K562 (cell line): ENCODE results near the gene GNAQ. TPM values are rescaled to one million over a fixed set of nuclear protein-coding genes. Genes with fewer than 3 reads are reported as not detected.

ENCODE experiments used
- ATAC-seq: fragments of 200-7000 bp; cut with Tn5 transposase; 3 replicates; pipeline ENCODE4 v1.9.1; 2020; ENCODE audit warnings: moderate library complexity
- BruUV-seq: library from RNA; stranded (reverse); fragments of 400-500 nt; replicated peaks from 2 replicates; lab custom pipeline; 2021; lab: Mats Ljungman, UMichigan
- CTCF ChIA-PET: fragments of 300-600 bp; formaldehyde crosslinking; extraction: SDS; loops from one replicate; lab custom pipeline; 2021; ENCODE audit warnings: low intra/inter-chr PET ratio; lab: Yijun Ruan, JAX
- POLR2A ChIA-PET: fragments of 300-600, 350-650 bp; sonication (Branson Sonifier 250); formaldehyde crosslinking; extraction: SDS; loops from one replicate; lab custom pipeline; 2021; ENCODE audit warnings: antibody characterized with exemption, inconsistent platforms; lab: Yijun Ruan, JAX
- DNase-seq, 4 experiments: peaks; one replicate each; pipeline versions ENCODE4 v3.0.0 to v3.0.0-alpha.2; 2011 to 2018; ENCODE audit warnings: low spot score in 3 of 4, mixed read lengths in 3 of 4; ENCODE audit errors: extremely low read depth in 1 of 4
- FAIRE-seq: peaks from 2 replicates; lab custom pipeline; 2011; peaks lifted over from hg19 to GRCh38; lab: Jason Lieb, UNC
- H2AFZ ChIP-seq: 2 replicates; pipeline ENCODE4 v1.6.0; 2011; ENCODE audit warnings: low read depth, low read length, control low read depth, inconsistent platforms
- H3K27ac ChIP-seq: fragments of 200-600 bp; 3 replicates; pipeline ENCODE4 v1.8.0; 2011; ENCODE audit warnings: low read depth, mild to moderate bottlenecking, control low read depth, inconsistent platforms, low read length, moderate library complexity, mixed read lengths; ENCODE audit errors: extremely low read depth
- H3K27me3 ChIP-seq, 2 experiments: fragments of 300-600 bp in 1 of 2; 2 replicates in 1 of 2; 3 replicates in 1 of 2; pipeline versions ENCODE4 v1.6.0 to v1.8.0; 2011; ENCODE audit warnings: inconsistent platforms in 2 of 2, low read length in 2 of 2, mild to moderate bottlenecking in 1 of 2, mixed read lengths in 1 of 2, moderate library complexity in 1 of 2; ENCODE audit not compliant: control insufficient read depth in 2 of 2, insufficient read depth in 2 of 2
- H3K36me3 ChIP-seq: fragments of 300-600 bp; 3 replicates; pipeline ENCODE4 v1.8.0; 2011; ENCODE audit warnings: mild to moderate bottlenecking, low read length, inconsistent platforms; ENCODE audit not compliant: control insufficient read depth, insufficient read depth
- H3K4me1 ChIP-seq, 2 experiments: fragments of 200-600 bp in 1 of 2; replicated peaks in 1 of 2; 2 replicates in 1 of 2; 3 replicates in 1 of 2; pipeline versions ENCODE4 v1.5.1 to v1.8.0; 2011; ENCODE audit warnings: inconsistent platforms in 2 of 2, low read length in 2 of 2, mild to moderate bottlenecking in 1 of 2, mixed read lengths in 1 of 2, moderate library complexity in 1 of 2; ENCODE audit not compliant: control insufficient read depth in 2 of 2, insufficient read depth in 2 of 2
- H3K4me2 ChIP-seq: 2 replicates; pipeline ENCODE4 v1.6.1; 2011; ENCODE audit warnings: low read length, control low read depth, inconsistent platforms, mixed read lengths; ENCODE audit not compliant: insufficient read depth
- H3K4me3 ChIP-seq: fragments of 200-600 bp; sonication (generic), shearing (Covaris generic); 2 replicates; pipeline ENCODE4 v1.5.1; 2016; ENCODE audit warnings: control low read depth, inconsistent platforms
- H3K79me2 ChIP-seq: fragments of 200-600 bp; 3 replicates; pipeline ENCODE4 v1.8.0; 2011; ENCODE audit warnings: low read length, inconsistent platforms; ENCODE audit not compliant: control insufficient read depth, insufficient read depth
- H3K9ac ChIP-seq, 2 experiments: 2 replicates each; pipeline versions ENCODE4 v1.6.0 to v1.6.1; 2011; ENCODE audit warnings: low read depth in 2 of 2, low read length in 2 of 2, control low read depth in 1 of 2, inconsistent platforms in 1 of 2, mild to moderate bottlenecking in 1 of 2, mixed read lengths in 1 of 2; ENCODE audit not compliant: insufficient read depth in 1 of 2
- H3K9me1 ChIP-seq: one replicate; pipeline ENCODE4 v1.6.0; 2011; ENCODE audit warnings: inconsistent platforms, mild to moderate bottlenecking, low read length, moderate library complexity; ENCODE audit not compliant: control insufficient read depth, insufficient read depth
- H3K9me3 ChIP-seq: replicated peaks from 2 replicates; pipeline ENCODE4 v1.5.1; 2011; ENCODE audit warnings: low read depth, low read length, inconsistent platforms; ENCODE audit not compliant: control insufficient read depth, insufficient read depth
- H4K20me1 ChIP-seq: replicated peaks from 2 replicates; pipeline ENCODE4 v1.6.1; 2011; ENCODE audit warnings: low read length, inconsistent platforms, mixed read lengths; ENCODE audit not compliant: control insufficient read depth, insufficient read depth
- ATF1 ChIP-seq, 2 experiments: fragments of 450-650 bp in 1 of 2; IDR thresholded peaks; 2 replicates each; pipeline ENCODE4 v1.6.1; 2016; ENCODE audit warnings: missing compliant biosample characterization in 1 of 2, missing genetic modification characterization in 1 of 2
- CBX8 ChIP-seq: fragments of 200-600 bp; sonication (generic); IDR thresholded peaks from 2 replicates; pipeline ENCODE4 v1.6.1; 2012; ENCODE audit warnings: borderline replicate concordance, mixed run types, low read depth, mild to moderate bottlenecking, moderate library complexity, mixed read lengths, low read length, control low read depth, inconsistent platforms; ENCODE audit not compliant: poor library complexity, severe bottlenecking; ENCODE audit errors: extremely low read depth
- E2F8 ChIP-seq: fragments of 450-650 bp; IDR thresholded peaks from 2 replicates; pipeline ENCODE4 v1.7.1; 2018; ENCODE audit warnings: mild to moderate bottlenecking, low read depth; ENCODE audit not compliant: partially characterized antibody
- FIP1L1 ChIP-seq: fragments of 200-400 bp; formaldehyde crosslinking; IDR thresholded peaks from 2 replicates; pipeline ENCODE4 v1.6.1; 2018; ENCODE audit warnings: mild to moderate bottlenecking, low read depth, low read length; ENCODE audit not compliant: poor library complexity, severe bottlenecking
- IFI16 ChIP-seq: fragments of 250-450 bp; sonication (Bioruptor Pico); IDR thresholded peaks from 2 replicates; pipeline ENCODE4 v2.1.2; 2022; ENCODE audit warnings: mild to moderate bottlenecking, inconsistent platforms
- MTA3 ChIP-seq: fragments of 450-650 bp; formaldehyde crosslinking; IDR thresholded peaks from 2 replicates; pipeline ENCODE4 v1.6.1; 2017; ENCODE audit warnings: mild to moderate bottlenecking, borderline replicate concordance
- PHF20 ChIP-seq: fragments of 450-650 bp; IDR thresholded peaks from 2 replicates; pipeline ENCODE4 v1.6.1; 2018; ENCODE audit not compliant: partially characterized antibody
- SMARCA4 ChIP-seq: fragments of 450-650 bp; IDR thresholded peaks from 2 replicates; pipeline ENCODE4 v1.6.1; 2016
- ZBTB1 ChIP-seq: sonication (generic); formaldehyde crosslinking; IDR thresholded peaks from 2 replicates; pipeline ENCODE4 v1.8.1; 2023; ENCODE audit warnings: missing genetic modification reagents, low read depth, mild to moderate bottlenecking, borderline replicate concordance
- ZFPM2 ChIP-seq: fragments of 250-450 bp; sonication (Bioruptor Pico); IDR thresholded peaks from 2 replicates; pipeline ENCODE4 v1.5.1; 2022; ENCODE audit warnings: mild to moderate bottlenecking
- ZNF232 ChIP-seq: sonication (generic); formaldehyde crosslinking; IDR thresholded peaks from 2 replicates; pipeline ENCODE4 v1.8.0; 2022; ENCODE audit warnings: mild to moderate bottlenecking, missing genetic modification reagents
- ZNF407 ChIP-seq: fragments of 450-650 bp; IDR thresholded peaks from 2 replicates; pipeline ENCODE4 v1.6.1; 2016; ENCODE audit warnings: low read depth
- WGBS: fragments of 100-300 bp; shearing (Covaris generic); methylation state at CpG from one replicate; pipeline ENCODE4 v1.1.6; 2016; ENCODE audit warnings: low coverage, mixed read lengths; ENCODE audit not compliant: insufficient coverage; ENCODE audit errors: missing lambda C conversion rate; 5-methylcytosine and 5-hydroxymethylcytosine counted together
- in situ Hi-C: fragments of 300-500 bp; cut with MboI; formaldehyde crosslinking; loops from 4 replicates; pipeline ENCODE4 v1.15.0; 2018; ENCODE audit warnings: inconsistent platforms, mixed read lengths
- intact Hi-C: fragments of 100-400 bp; cut with micrococcal nuclease; formaldehyde crosslinking; loops from 2 replicates; pipeline ENCODE4 v1.14.2; 2022
- polyA plus RNA-seq, 8 experiments: library from polyadenylated mRNA; depleted of rRNA in 4 of 8; stranded (reverse) in 5 of 8; unstranded in 3 of 8; fragments of >200 nt; fragmentation: Nextera tagmentation in 2 of 8; fragmentation: Illumina TruSeq in 1 of 8; extraction: Ambion mirVana in 2 of 8; extraction: Trizol in 1 of 8; gene quantifications; 2 replicates each; pipeline versions ENCODE4 v1.2.1 to v1.2.3, GENCODE V29; 2011 to 2014; ENCODE audit warnings: inconsistent platforms in 1 of 8, missing spikeins in 1 of 8
- total RNA-seq, 7 experiments: library from RNA; depleted of rRNA in 6 of 7; stranded (reverse); fragments of >200 nt in 6 of 7; fragmentation: Illumina TruSeq in 2 of 7; extraction: Trizol in 2 of 7; gene quantifications; 2 replicates each; pipeline versions ENCODE4 v1.2.1 to v1.2.3, GENCODE V29; 2011 to 2021; ENCODE audit warnings: low replicate concordance in 1 of 7

The GNAQ gene
- total and polyA plus RNA-seq, 9 of the 15 experiments (the other 6 are each of a cell fraction or from before 2014, with no cell fraction given): 4.8 to 27.9 (median 17.5) TPM

- ChIA-PET CTCF (no interaction called here), POLR2A (no interaction called here)
- Histone ChIP-seq H3K4me3 (no peak overlapping the region), H3K9me3 (no peaks in the 10 kb centered on the region), H3K27ac (no peak overlapping the region), H3K9ac (no peak overlapping the region), H3K36me3 (peaks cover 26% of the 10 kb centered on the region; the same call in 2 of the 3 replicates), H3K79me2 (no peaks in the 10 kb centered on the region), H2AFZ (no peak overlapping the region), H3K4me2 (no peak overlapping the region), H3K27me3 (no peaks in the 10 kb centered on the region), H4K20me1 (no peaks in the 10 kb centered on the region), H3K9me1 (no peaks in the 10 kb centered on the region), H3K4me1 (no peaks in the 10 kb centered on the region)
- in situ Hi-C loops: no loop called here
- BruUV-seq: no TSS peak
- FAIRE-seq: no peak
- DNase-seq: no peak
- intact Hi-C loops: no loop called here
- 90% methylated on average over 5 of the region's 6 CpGs for WGBS
- no peak for ATAC-seq
- TF ChIP-seq CBX8: no peak
- no peak for TF ChIP-seq ZFPM2 (CRISPR knock-in tag)
- no peak for TF ChIP-seq IFI16 (CRISPR knock-in tag)
- TF ChIP-seq E2F8: no peak
- no peak for TF ChIP-seq PHF20
- no peak for TF ChIP-seq ZNF407
- TF ChIP-seq FIP1L1: no peak
- TF ChIP-seq SMARCA4: no peak
- TF ChIP-seq MTA3: no peak
- no peak for TF ChIP-seq ATF1 (CRISPR knock-in tag; IDR thresholded peaks at IDR 0.05)
- no peak for TF ChIP-seq ATF1 (tag; IDR thresholded peaks at IDR 0.05)
- no peak for TF ChIP-seq ZNF232 (CRISPR knock-in tag)
- no peak for TF ChIP-seq ZBTB1
Observed at GRCh38 chr9:77725820-77726219, 305.8 kb downstream of the GNAQ start.
